Medulla oblongata (tissue), 1 donor: ENCODE results near the gene RXRB.
"Not testable (repeated sequence)": the region's sequence is repeated elsewhere in the genome, so short reads cannot be mapped to it uniquely, and the experiment has no call there.

Experiments used
- DNase-seq: peaks from one replicate; pipeline ENCODE4 v3.0.0-alpha.2; 2015; ENCODE audit errors: extremely low spot score

The RXRB gene

GRCh38 chr6:33200219-33201146, at the start of gene RXRB, which contains the start of gene SLC39A7:
Gene RXRB (minus strand): TSS chr6:33200665. CDS start chr6:33200476, 189 bp downstream.
Gene SLC39A7 (plus strand): TSS chr6:33200867. CDS start chr6:33201246, 379 bp downstream.
- DNase-seq = peak; percentile 100

GRCh38 chr6:33249732-33250630, 49.5 kb upstream of the RXRB start:
- no peak for DNase-seq

DNA sequence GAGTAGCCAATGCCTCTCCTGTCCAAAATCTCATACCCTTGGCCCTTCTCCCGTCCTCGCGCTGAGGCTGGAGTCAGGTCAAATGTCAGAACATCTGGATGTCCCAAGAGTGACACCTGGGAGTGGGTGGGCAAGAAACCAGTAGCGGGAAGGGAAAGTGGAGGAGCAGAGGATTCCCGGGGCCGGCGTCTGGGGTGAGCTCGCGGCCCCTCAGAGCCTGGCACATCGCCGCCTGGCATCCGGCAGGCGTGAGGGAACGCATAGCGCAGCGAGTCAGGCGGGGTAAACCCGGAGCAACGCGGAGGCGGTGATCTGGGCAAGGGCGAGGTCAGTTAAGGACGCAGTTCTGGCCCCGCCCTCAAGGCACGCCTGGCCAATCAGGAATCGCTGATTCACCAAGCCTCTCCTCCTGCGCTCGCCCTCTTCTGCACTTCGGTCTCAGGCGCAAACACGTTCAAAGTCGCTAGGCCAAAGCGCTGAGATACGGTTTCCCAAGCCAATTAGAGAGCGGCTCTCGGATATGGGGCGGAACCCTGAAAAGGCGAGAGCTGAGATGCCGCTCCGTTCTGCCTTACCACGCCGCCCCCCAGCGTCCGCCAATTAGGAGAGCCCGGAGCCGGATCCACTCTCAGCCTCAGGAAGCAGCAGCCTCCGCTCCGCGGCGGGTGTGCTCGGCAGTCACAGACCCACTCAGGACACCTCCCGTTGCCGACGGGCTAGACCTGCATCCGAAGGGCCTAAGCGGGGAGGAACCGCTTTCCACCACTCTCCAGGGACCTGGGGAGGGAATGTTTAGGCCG, 48.7 kb upstream of the RXRB start:
- peak; percentile 100 for DNase-seq

- no peak for DNase-seq
Measured at GRCh38 chr6:33248643-33248931, 48.1 kb upstream of the RXRB start.

DNA sequence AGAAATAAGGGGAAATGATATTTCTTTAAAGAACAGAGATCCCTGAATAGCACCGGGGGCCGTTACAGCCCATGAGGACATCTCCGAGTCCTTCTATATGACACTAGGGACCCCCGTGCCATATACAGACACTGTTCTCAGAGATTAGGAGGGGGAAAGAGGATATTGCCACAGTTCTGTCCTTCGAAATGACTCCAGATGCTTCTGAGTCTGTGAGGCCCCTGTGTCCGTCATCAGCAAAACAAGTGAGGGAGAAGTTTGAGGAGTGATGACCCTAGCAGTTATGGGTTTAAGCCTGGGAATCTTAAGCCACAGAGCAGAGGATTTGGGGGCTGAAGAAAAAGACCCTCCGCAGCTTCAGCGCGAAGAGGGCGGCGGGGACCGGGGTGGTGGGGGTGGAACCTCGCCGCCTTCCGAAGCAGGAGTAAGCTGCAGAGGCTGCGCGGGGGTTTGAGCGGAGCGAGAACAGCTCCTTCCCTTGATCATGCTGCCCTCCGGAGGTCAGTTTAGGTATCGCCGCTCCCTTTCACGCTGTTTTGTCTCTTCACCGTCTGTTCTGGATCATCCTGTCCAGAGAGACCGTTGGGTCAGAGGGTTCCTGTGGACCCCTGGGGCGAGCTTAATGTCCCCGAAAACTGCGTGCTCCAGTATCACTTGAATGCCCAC, 47.6 kb upstream of the RXRB start:
- DNase-seq = peak; percentile 96

DNA sequence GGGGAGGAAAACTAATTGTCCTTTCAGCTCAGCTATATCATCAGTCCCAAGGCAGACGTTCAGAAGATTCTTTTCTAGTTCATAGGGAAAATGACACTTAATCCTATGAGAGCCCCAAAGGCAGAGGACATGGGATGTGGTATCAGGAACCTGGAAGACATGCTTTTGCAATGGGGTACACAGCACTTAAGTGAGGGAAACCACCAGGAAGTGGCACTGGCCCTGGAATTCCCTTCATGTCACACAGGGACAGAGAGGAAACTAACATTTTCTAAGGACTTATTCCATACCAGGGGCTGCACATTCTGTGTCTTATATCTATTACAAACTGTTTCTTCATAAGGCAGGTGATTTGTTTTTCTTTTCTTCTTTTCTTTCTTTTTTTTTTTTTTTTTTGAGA, 43.0 kb upstream of the RXRB start:
- no peak for DNase-seq

- no peak for DNase-seq
Measured at GRCh38 chr6:33241968-33242367, 41.5 kb upstream of the RXRB start.

GRCh38 chr6:33237741-33238140, 37.3 kb upstream of the RXRB start:
- no peak for DNase-seq

- DNase-seq = no peak
Measured at GRCh38 chr6:33236852-33237251, 36.4 kb upstream of the RXRB start.

DNA sequence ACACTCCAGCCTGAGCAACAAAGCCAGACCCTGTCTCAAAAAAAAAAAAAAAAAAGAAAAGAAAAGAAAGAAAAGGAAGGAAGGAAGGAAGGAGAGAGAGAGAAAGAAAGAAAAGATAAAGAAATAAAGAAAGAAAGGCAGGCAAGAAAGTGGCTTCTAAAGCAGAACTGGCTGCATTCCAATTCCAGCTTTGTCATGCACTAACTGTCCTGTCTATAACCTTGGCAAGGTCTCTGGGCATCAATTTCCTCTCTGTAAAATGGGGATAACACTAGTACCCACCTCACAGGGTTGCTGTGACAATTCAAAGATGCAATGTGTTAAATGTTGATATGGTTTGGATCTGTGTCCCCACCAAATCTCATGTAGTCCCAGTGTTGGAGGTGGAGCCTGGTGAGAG, 35.9 kb upstream of the RXRB start:
- DNase-seq = no peak

GRCh38 chr6:33235221-33235634, 34.8 kb upstream of the RXRB start:
- DNase-seq = no peak

- DNase-seq = not testable (repeated sequence)
Measured at GRCh38 chr6:33226503-33227120, 26.1 kb upstream of the RXRB start.

DNA sequence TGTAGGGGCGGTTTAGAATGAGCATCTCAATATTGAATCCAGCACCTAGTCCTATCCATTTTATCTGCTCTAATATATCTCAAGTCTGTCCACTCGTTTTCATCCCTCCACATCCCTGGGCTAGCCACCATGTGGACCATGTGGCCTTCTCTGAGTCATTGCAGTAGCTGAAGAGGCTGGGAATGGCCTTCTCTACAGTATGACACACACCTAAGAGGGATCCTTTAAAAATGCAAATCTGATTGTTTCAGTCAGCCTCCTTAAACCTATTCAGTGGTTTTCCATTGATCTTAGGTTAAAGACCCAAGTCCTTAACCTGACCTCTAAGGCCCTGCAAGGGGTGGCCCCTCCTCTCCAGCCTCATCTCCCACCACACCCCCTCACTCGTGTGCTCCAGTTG, 17.2 kb upstream of the RXRB start:
- no peak for DNase-seq

DNA sequence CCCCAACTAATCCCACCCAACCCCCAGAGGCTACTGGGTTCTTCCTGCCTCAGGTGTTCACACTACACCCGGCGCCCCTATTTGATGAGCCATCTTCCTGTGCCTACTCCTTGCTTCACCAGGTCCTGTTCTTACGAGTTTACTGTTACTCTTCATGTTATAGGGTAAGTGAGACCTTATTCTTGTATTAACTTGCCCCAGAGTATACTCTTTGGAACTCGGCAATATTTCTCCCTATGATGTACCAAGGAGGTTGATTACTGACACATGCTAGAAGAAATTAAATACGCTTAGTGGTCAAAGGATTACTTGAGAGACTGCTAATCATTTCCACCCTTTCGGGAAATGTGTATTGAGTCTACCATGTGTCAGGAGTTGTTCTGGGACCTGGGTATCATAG, 16.8 kb upstream of the RXRB start:
- DNase-seq = no peak

- no peak for DNase-seq
Measured at GRCh38 chr6:33216117-33216649, 15.7 kb upstream of the RXRB start.

DNA sequence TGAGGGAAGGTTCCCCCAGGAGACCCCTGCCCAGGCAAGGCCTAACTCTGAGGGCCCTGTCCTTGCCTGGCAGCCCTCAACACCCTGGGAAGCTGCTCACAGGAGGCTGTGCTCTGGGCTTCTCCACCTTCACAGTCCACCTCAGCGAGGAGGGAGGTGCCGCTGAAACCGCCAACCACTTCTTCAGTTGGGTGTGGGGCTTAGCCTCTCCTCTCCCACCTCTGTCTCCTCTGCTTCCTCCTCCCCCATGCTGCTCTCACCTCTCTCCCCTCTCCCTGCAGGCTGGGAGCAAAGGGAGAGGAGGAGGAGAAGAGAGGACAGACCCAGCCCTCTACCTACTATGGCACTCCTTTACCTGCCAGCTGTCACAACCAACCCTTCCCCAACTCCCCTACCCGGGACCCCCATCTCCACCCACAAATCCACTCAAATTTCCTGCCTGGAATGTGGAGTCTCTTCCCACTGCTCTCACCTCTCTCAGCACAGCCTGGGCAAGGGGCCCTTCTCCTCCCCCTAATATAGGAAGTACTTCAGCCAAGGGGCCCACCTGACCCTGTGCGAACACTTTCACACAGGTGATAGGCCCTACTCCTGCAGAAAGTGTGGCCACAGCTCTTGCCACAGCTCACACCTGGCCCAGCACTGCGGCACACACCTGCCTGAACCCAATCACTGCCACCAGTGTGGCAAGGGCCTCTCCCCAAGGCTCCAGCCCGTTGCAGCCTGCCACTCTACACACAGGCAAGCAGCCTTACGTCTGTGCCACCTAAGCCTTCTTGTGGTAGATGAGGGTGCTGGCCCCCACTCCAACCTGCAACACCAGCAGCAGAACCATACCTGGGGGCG, 15.0 kb upstream of the RXRB start:
- no peak for DNase-seq

DNA sequence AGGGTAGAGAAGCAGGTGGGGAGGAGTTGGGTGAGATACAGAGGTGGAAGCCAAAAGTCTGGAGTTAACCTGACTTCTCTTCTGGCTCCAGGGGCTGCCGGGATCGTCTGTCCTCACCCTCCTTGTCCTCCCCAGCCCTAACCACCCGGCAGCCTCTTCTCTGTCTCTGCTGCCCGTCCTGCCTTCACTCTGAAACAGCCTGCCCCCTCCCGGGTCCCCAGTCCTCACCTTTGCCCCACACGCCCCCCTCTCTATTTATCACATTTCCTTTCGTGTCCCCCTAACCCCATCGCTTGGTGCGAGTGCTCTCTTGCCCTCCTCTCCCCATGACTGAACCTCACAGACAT, 13.5 kb upstream of the RXRB start:
- no peak for DNase-seq

DNA sequence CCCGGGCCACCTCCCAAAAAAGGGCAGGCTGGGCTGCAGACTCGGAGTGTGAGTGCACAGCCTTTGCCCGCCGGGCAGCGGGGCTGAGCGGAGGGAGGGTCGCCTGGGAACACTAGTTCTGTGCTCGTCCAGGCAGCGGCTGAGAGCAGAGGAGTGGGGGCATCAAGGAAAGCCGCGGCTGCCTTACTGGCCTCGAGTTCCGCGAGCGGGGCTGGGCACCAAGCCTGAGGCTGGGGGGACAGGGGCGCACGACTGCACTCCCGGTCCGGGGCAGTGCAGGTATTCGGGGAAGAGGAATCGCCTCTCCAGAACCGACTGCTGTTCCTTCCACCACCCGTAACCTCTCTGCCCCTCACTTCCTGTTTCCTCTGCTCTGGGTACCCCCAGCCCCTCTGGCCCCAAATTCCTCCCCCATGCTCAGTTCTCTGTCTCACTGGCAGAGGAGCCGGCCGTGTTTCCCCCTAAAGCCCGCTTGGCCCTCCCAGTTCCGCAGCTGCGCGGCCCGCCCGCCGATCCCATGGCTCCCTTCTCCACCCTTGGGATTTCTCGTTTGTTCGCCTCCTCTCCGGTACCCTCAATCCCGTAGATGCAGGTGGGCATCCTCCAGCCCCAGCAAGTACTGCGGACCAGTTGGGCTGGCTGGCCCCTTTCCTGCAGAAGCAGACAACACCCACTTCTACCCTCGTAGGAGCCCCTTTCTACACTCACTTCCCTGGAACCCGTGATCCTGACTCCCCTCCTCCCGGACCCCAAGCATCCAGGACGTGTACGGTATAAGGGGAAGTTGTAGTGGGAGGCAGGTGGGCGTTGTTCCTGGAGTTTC, 12.9 kb upstream of the RXRB start:
- DNase-seq = no peak

- DNase-seq = no peak
Measured at GRCh38 chr6:33212857-33213165, 12.3 kb upstream of the RXRB start.
